ENCODE results near the gene PCCA. TPM values are rescaled to one million over a fixed set of nuclear protein-coding genes. Genes with fewer than 3 reads are reported as not detected.

The PCCA gene
- total RNA-seq, 2 donors from 2014 or later: 52.7 to 66.4 TPM

DNA sequence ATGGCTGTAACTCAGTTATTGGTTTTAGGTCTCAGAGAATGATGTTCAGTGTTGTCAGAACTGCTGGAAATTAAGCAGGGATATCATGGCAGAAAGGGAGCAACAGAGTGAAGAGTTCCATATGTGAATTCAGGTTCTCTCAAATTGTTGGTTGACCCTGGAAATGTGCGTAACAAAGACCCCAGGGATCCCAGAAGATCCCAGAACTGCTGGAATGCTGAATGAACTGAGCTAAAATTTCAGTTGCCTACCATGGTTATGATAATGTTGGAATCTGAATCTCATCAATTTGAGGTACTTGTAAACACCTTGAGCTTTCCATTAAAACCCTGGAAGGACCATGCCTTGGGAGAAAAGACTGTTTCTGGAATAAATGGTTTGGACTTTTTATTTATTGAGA lies 268.9 kb downstream of the PCCA start:
- no peak overlapping the region for H3K27ac ChIP-seq
- H3K27me3 ChIP-seq (replicated peaks; ENCODE audit: insufficient read depth): no peaks in the 10 kb centered on the region
- no peak for DNase-seq (ENCODE audit: low spot score)
- no peak for TF ChIP-seq POLR2A (IDR thresholded peaks at IDR 0.05)
- TF ChIP-seq, protein P1, sequence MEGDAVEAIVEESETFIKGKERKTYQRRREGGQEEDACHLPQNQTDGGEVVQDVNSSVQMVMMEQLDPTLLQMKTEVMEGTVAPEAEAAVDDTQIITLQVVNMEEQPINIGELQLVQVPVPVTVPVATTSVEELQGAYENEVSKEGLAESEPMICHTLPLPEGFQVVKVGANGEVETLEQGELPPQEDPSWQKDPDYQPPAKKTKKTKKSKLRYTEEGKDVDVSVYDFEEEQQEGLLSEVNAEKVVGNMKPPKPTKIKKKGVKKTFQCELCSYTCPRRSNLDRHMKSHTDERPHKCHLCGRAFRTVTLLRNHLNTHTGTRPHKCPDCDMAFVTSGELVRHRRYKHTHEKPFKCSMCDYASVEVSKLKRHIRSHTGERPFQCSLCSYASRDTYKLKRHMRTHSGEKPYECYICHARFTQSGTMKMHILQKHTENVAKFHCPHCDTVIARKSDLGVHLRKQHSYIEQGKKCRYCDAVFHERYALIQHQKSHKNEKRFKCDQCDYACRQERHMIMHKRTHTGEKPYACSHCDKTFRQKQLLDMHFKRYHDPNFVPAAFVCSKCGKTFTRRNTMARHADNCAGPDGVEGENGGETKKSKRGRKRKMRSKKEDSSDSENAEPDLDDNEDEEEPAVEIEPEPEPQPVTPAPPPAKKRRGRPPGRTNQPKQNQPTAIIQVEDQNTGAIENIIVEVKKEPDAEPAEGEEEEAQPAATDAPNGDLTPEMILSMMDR (IDR thresholded peaks at IDR 0.05): no peak
- no peak for TF ChIP-seq POLR2AphosphoS5 (IDR thresholded peaks at IDR 0.05)
- no peaks in the 10 kb centered on the region for H3K4me1 ChIP-seq (replicated peaks)
- no peaks in the 10 kb centered on the region for H3K9me3 ChIP-seq
- no peak overlapping the region for H3K4me3 ChIP-seq
- no peaks in the 10 kb centered on the region for H3K36me3 ChIP-seq
- intact Hi-C loops (cut with DNase I): no loop called here
- WGBS: 96% methylated on average over 1 of the region's 1 CpG

DNA sequence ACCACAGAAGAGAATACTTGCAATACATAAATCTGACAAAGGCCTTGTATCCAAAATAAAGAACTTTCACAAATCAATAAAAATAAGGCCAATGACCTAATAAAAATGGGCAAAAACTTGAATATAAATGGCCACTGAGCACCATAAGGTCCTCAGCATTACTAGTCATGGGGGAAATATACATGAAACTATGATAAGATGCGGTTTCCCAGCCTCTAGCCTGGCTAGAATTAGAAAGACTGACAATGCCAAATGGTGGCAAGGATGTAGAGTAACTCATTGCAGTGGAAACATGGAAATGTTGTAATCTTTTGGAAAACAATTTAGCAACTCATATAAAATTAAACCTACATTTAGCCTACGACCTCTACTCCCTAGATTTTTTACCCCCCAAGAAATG lies 272.6 kb downstream of the PCCA start:
- intact Hi-C loops (cut with DNase I): no loop called here
- Histone ChIP-seq H3K27ac (no peak overlapping the region), H3K4me3 (no peak overlapping the region), H3K9me3 (no peaks in the 10 kb centered on the region), H3K27me3 (replicated peaks; ENCODE audit: insufficient read depth) (no peaks in the 10 kb centered on the region), H3K36me3 (no peaks in the 10 kb centered on the region), H3K4me1 (replicated peaks) (no peaks in the 10 kb centered on the region)
- no peak for TF ChIP-seq POLR2A (IDR thresholded peaks at IDR 0.05)
- no peak for TF ChIP-seq POLR2AphosphoS5 (IDR thresholded peaks at IDR 0.05)
- TF ChIP-seq, protein P1 (IDR thresholded peaks at IDR 0.05): no peak
- WGBS: 93% methylated on average over 2 of the region's 2 CpGs
- DNase-seq (ENCODE audit: low spot score): no peak

DNA sequence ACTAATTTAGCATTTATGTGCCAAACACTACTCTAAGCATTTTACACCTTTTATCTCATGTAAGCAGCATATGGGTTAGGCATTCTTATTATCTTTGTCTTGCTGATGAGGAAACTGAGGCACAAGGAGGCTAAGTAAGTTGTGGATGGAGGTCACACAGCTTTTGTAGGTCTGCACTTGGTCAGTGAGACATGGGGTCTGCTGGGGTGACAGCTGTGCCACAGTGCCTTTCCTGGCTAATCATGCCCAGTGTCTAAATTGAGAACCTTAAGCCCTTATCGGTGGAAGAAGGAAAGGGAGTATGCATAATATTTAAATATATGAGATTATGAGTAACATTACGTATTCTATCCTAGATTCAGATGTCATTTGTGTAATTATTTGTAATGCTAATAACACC lies 273.5 kb downstream of the PCCA start:
- Histone ChIP-seq H3K4me3 (no peak overlapping the region), H3K36me3 (no peaks in the 10 kb centered on the region), H3K4me1 (replicated peaks) (no peaks in the 10 kb centered on the region), H3K27ac (no peak overlapping the region), H3K27me3 (replicated peaks; ENCODE audit: insufficient read depth) (no peaks in the 10 kb centered on the region), H3K9me3 (no peaks in the 10 kb centered on the region)
- no peak for DNase-seq (ENCODE audit: low spot score)
- intact Hi-C loops (cut with DNase I): no loop called here
- TF ChIP-seq, protein P1 (IDR thresholded peaks at IDR 0.05): no peak
- TF ChIP-seq POLR2AphosphoS5 (IDR thresholded peaks at IDR 0.05) (no peak), POLR2A (IDR thresholded peaks at IDR 0.05) (no peak)
- WGBS: 75% methylated on average over 2 of the region's 2 CpGs

DNA sequence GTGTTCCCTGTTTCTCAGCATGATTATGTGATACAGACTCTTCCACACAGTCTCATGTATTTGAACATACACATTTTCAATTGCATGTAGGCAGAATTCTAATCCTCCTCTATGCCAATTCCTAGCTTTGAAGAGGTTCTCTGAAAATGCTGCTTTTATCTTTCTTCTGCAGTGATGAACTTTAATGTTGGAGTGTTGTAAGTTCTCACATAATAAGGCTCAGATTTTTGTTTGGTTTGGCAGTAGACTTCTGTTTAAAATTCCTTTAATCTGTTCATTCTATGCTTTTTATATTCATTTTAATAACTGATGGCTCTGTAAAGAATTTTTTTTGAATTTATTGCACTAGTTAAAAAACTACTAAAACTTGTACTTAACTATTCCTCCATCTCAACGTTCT lies 273.9 kb downstream of the PCCA start:
- Histone ChIP-seq H3K4me1 (replicated peaks) (no peaks in the 10 kb centered on the region), H3K36me3 (no peaks in the 10 kb centered on the region), H3K27me3 (replicated peaks; ENCODE audit: insufficient read depth) (no peaks in the 10 kb centered on the region), H3K27ac (no peak overlapping the region), H3K9me3 (no peaks in the 10 kb centered on the region), H3K4me3 (no peak overlapping the region)
- intact Hi-C loops (cut with DNase I): no loop called here
- TF ChIP-seq, protein P1 (IDR thresholded peaks at IDR 0.05): no peak
- no peak for TF ChIP-seq POLR2A (IDR thresholded peaks at IDR 0.05)
- no peak for TF ChIP-seq POLR2AphosphoS5 (IDR thresholded peaks at IDR 0.05)
- no peak for DNase-seq (ENCODE audit: low spot score)
- 29% methylated on average over 1 of the region's 1 CpG for WGBS

DNA sequence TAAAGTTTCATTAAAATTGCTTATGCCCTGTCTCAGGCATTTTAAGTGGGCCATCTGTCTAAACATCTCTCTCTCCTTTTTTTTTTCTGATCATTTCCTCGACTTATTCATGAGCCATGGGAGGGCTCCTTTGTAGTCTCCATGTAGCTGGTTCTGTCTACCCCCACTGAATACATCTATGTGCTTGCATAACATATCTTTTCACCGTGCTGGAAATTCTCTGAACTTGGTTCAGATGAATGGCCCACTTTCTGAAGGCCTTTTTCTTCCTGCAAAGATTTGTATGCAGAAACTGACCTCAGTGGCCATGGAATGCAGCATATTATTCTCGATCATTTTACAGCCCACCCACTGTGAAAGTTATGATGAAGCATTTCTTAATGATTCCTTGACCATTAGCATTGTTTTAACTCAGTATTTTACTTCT lies 274.4 kb downstream of the PCCA start:
- intact Hi-C loops (cut with DNase I): no loop called here
- H3K4me1 ChIP-seq (replicated peaks): no peaks in the 10 kb centered on the region
- H3K36me3 ChIP-seq: no peaks in the 10 kb centered on the region
- 31% methylated on average over 3 of the region's 3 CpGs for WGBS
- H3K27ac ChIP-seq: no peak overlapping the region
- H3K9me3 ChIP-seq: no peaks in the 10 kb centered on the region
- TF ChIP-seq POLR2A (IDR thresholded peaks at IDR 0.05) (no peak), POLR2AphosphoS5 (IDR thresholded peaks at IDR 0.05) (no peak)
- TF ChIP-seq, protein P1 (IDR thresholded peaks at IDR 0.05): no peak
- H3K4me3 ChIP-seq: no peak overlapping the region
- DNase-seq (ENCODE audit: low spot score): no peak
- no peaks in the 10 kb centered on the region for H3K27me3 ChIP-seq (replicated peaks; ENCODE audit: insufficient read depth)

Measured in prostate gland (tissue), 2 donors.